H1 (cell line): Measurements from ENCODE around the gene SPOP. TPM values are rescaled to one million over a fixed set of nuclear protein-coding genes. Genes with fewer than 3 reads are reported as not detected.

Experiments
- CTCF ChIA-PET: fragments of 300-600 bp; sonication (Branson Sonifier 250); formaldehyde crosslinking; loops from one replicate; lab custom pipeline; 2021; ENCODE audit not compliant: partially characterized antibody; lab: Charles Lee
- POLR2A ChIA-PET: fragments of 300-600 bp; sonication (Branson Sonifier 250); formaldehyde crosslinking; loops from one replicate; lab custom pipeline; 2021; ENCODE audit warnings: inconsistent platforms; ENCODE audit not compliant: partially characterized antibody; lab: Charles Lee
- DNase-seq, 2 experiments: peaks; one replicate each; pipeline versions ENCODE4 v3.0.0 to v3.0.0-alpha.2; 2010 to 2022; ENCODE audit warnings: low spot score in 2 of 2, low read depth in 1 of 2, mixed read lengths in 1 of 2
- FAIRE-seq: peaks from 2 replicates; lab custom pipeline; 2011; peaks lifted over from hg19 to GRCh38; lab: Jason Lieb, UNC
- H2AFZ ChIP-seq: 2 replicates; pipeline ENCODE4 v1.8.1; 2012; ENCODE audit warnings: low read length, inconsistent platforms
- H2AK5ac ChIP-seq: 2 replicates; pipeline ENCODE4 v1.6.1; 2013; ENCODE audit warnings: low read depth, low read length
- H2BK120ac ChIP-seq: replicated peaks from 2 replicates; pipeline ENCODE3; 2013; ENCODE audit warnings: low read depth, low read length, inconsistent platforms
- H2BK12ac ChIP-seq: 2 replicates; pipeline ENCODE4 v1.6.1; 2013; ENCODE audit warnings: low read depth, low read length
- H2BK15ac ChIP-seq: 2 replicates; pipeline ENCODE4 v1.6.1; 2013; ENCODE audit warnings: low read length
- H2BK20ac ChIP-seq: 2 replicates; pipeline ENCODE4 v1.6.1; 2013; ENCODE audit warnings: low read length
- H2BK5ac ChIP-seq: 2 replicates; pipeline ENCODE4 v1.6.1; 2013; ENCODE audit warnings: low read depth, low read length
- H3K14ac ChIP-seq: 2 replicates; pipeline ENCODE4 v1.6.1; 2013; ENCODE audit warnings: inconsistent platforms; ENCODE audit not compliant: insufficient read length
- H3K18ac ChIP-seq: 2 replicates; pipeline ENCODE4 v1.6.1; 2013; ENCODE audit warnings: low read length; ENCODE audit errors: extremely low read depth
- H3K23ac ChIP-seq: 2 replicates; pipeline ENCODE4 v1.6.1; 2013; ENCODE audit warnings: inconsistent platforms; ENCODE audit not compliant: insufficient read length
- H3K23me2 ChIP-seq: 2 replicates; pipeline ENCODE4 v1.6.1; 2013; ENCODE audit warnings: low read depth, low read length
- H3K27ac ChIP-seq: 2 replicates; pipeline ENCODE4 v1.6.1; 2011; ENCODE audit warnings: low read depth, low read length, inconsistent platforms
- H3K27me3 ChIP-seq, 4 experiments: replicated peaks in 1 of 4; 1 replicate in 1 of 4; 2 replicates in 3 of 4; pipeline versions ENCODE4 v1.6.1 to v1.8.1; 2011 to 2013; ENCODE audit warnings: low read length in 3 of 4, mild to moderate bottlenecking in 3 of 4, inconsistent platforms in 2 of 4, mixed read lengths in 2 of 4, moderate library complexity in 1 of 4; ENCODE audit not compliant: control insufficient read depth in 3 of 4, insufficient read depth in 3 of 4; ENCODE audit errors: extremely low read depth in 1 of 4
- H3K36me3 ChIP-seq, 4 experiments: 2 replicates each; pipeline versions ENCODE4 v1.6.1 to v1.8.1; 2011 to 2013; ENCODE audit warnings: mild to moderate bottlenecking in 4 of 4, low read length in 3 of 4, moderate library complexity in 2 of 4, control low read depth in 1 of 4, inconsistent platforms in 1 of 4; ENCODE audit not compliant: insufficient read depth in 4 of 4, control insufficient read depth in 2 of 4
- H3K4ac ChIP-seq: replicated peaks from 2 replicates; pipeline ENCODE3; 2013; ENCODE audit warnings: low read length, low read depth, mixed read lengths, inconsistent platforms; ENCODE audit not compliant: insufficient read length
- H3K4me1 ChIP-seq, 4 experiments: replicated peaks in 1 of 4; 1 replicate in 1 of 4; 2 replicates in 3 of 4; pipeline versions ENCODE4 v1.6.1 to v1.8.1; 2011 to 2013; ENCODE audit warnings: low read length in 3 of 4, inconsistent platforms in 2 of 4, mixed read lengths in 1 of 4; ENCODE audit not compliant: insufficient read depth in 4 of 4, control insufficient read depth in 3 of 4
- H3K4me2 ChIP-seq, 2 experiments: 2 replicates each; pipeline versions ENCODE4 v1.6.1 to v1.8.1; 2011 to 2013; ENCODE audit warnings: low read depth in 2 of 2, low read length in 2 of 2, control low read depth in 1 of 2, inconsistent platforms in 1 of 2, mild to moderate bottlenecking in 1 of 2; ENCODE audit not compliant: insufficient read depth in 1 of 2
- H3K4me3 ChIP-seq, 4 experiments: fragments of 200-600, 300-600 bp in 1 of 4; sonication (generic), shearing (Covaris generic), sonication (Bioruptor Twin) in 1 of 4; 2 replicates each; pipeline versions ENCODE4 v1.5.1 to v1.8.1; 2011 to 2016; ENCODE audit warnings: low read length in 4 of 4, low read depth in 3 of 4, control low read depth in 2 of 4, inconsistent platforms in 2 of 4, mild to moderate bottlenecking in 2 of 4, mixed read lengths in 1 of 4, moderate library complexity in 1 of 4; ENCODE audit not compliant: insufficient read depth in 2 of 4; ENCODE audit errors: extremely low read depth in 1 of 4
- H3K56ac ChIP-seq: replicated peaks from 2 replicates; pipeline ENCODE3; 2013; ENCODE audit warnings: low read depth, mild to moderate bottlenecking, mixed read lengths, low read length, inconsistent platforms; ENCODE audit not compliant: insufficient read length
- H3K79me1 ChIP-seq: 2 replicates; pipeline ENCODE4 v1.6.1; 2013; ENCODE audit warnings: low read depth, low read length, control low read depth
- H3K79me2 ChIP-seq, 2 experiments: 2 replicates each; pipeline versions ENCODE4 v1.6.1 to v1.8.1; 2012 to 2013; ENCODE audit warnings: low read length in 2 of 2, mild to moderate bottlenecking in 2 of 2, inconsistent platforms in 1 of 2; ENCODE audit not compliant: insufficient read depth in 2 of 2, control insufficient read depth in 1 of 2
- H3K9ac ChIP-seq, 4 experiments: replicated peaks in 1 of 4; 1 replicate in 1 of 4; 2 replicates in 3 of 4; pipeline versions ENCODE4 v1.6.1 to v1.8.1; 2011 to 2013; ENCODE audit warnings: low read depth in 3 of 4, low read length in 3 of 4, control low read depth in 2 of 4, mild to moderate bottlenecking in 2 of 4, moderate library complexity in 2 of 4, inconsistent platforms in 1 of 4; ENCODE audit errors: extremely low read depth in 1 of 4
- H3K9me3 ChIP-seq, 2 experiments: 2 replicates each; pipeline versions ENCODE4 v1.6.1 to v1.8.1; 2012 to 2013; ENCODE audit warnings: mild to moderate bottlenecking in 2 of 2, moderate library complexity in 2 of 2, control low read depth in 1 of 2, inconsistent platforms in 1 of 2, low read depth in 1 of 2, low read length in 1 of 2, mixed read lengths in 1 of 2; ENCODE audit not compliant: insufficient read depth in 2 of 2
- H4K20me1 ChIP-seq, 2 experiments: replicated peaks in 1 of 2; 2 replicates each; pipeline versions ENCODE3 to v1.8.1; 2011 to 2013; ENCODE audit warnings: inconsistent platforms in 2 of 2, low read length in 2 of 2, mild to moderate bottlenecking in 1 of 2; ENCODE audit not compliant: insufficient read depth in 2 of 2, control insufficient read depth in 1 of 2
- H4K5ac ChIP-seq: 2 replicates; pipeline ENCODE4 v1.6.1; 2013; ENCODE audit warnings: low read length, low read depth, mixed read lengths, inconsistent platforms; ENCODE audit not compliant: insufficient read length
- H4K8ac ChIP-seq: 2 replicates; pipeline ENCODE4 v1.8.0; 2013; ENCODE audit warnings: mild to moderate bottlenecking, moderate library complexity, low read length, inconsistent platforms; ENCODE audit not compliant: insufficient read depth; ENCODE audit errors: extremely low read depth
- H4K91ac ChIP-seq: replicated peaks from 2 replicates; pipeline ENCODE3; 2013; ENCODE audit warnings: low read length, mixed read lengths, inconsistent platforms; ENCODE audit not compliant: insufficient read length
- BRCA1 ChIP-seq: IDR thresholded peaks from 2 replicates; pipeline ENCODE4 v1.6.1; 2012; ENCODE audit warnings: low read depth, low read length, improper control_type of control experiment
- WGBS, 2 experiments: shearing (Covaris generic) in 1 of 2; methylation state at CpG; one replicate each; pipeline versions ENCODE4 v1.1.6 to v1.1.7; 2013 to 2015; ENCODE audit warnings: low lambda C conversion rate in 2 of 2, mixed read lengths in 2 of 2, inconsistent platforms in 1 of 2, low coverage in 1 of 2, missing lambda C conversion rate in 1 of 2; ENCODE audit not compliant: insufficient replicate concordance in 2 of 2, insufficient coverage in 1 of 2, insufficient read length in 1 of 2; ENCODE audit errors: extremely low coverage in 1 of 2, missing lambda C conversion rate in 1 of 2; 5-methylcytosine and 5-hydroxymethylcytosine counted together
- polyA plus RNA-seq, 7 experiments: library from polyadenylated mRNA; depleted of rRNA in 3 of 7; stranded (reverse) in 5 of 7; unstranded in 2 of 7; fragments of >200 nt in 5 of 7; fragments of 200-250 nt in 2 of 7; gene quantifications; 1 replicate in 5 of 7; 2 replicates in 1 of 7; 4 replicates in 1 of 7; pipeline versions ENCODE4 v1.2.1 to v1.2.3, GENCODE V29; 2011 to 2013; ENCODE audit warnings: missing spikeins in 2 of 7, mixed read lengths in 2 of 7
- total RNA-seq: library from RNA; stranded (reverse); fragmentation: NEBNext Ultra II Directional; extraction: Animal tissue kit (Norgen Biotek cat#: 25700); gene quantifications from 2 replicates; pipeline ENCODE4 v1.2.1, GENCODE V29; 2021

Gene SPOP
- total and polyA plus RNA-seq, 2 of the 8 experiments (the other 6 are each of a cell fraction or from before 2014, with no cell fraction given) = 13.3 to 25.6 TPM

GRCh38 chr17:49637739-49638138 lies 40.2 kb downstream of the SPOP start:
- no peak overlapping the region for H3K9ac ChIP-seq
- H3K79me1 ChIP-seq = no peaks in the 10 kb centered on the region
- H3K79me2 ChIP-seq = peaks cover 0 to 34% of the 10 kb centered on the region in 2 experiments; a peak in 2 of 4 replicates
- no peak overlapping the region for H3K23ac ChIP-seq
- H2BK20ac ChIP-seq = no peak overlapping the region
- H3K27me3 ChIP-seq = no peaks in the 10 kb centered on the region
- no peak overlapping the region for H4K5ac ChIP-seq
- H4K8ac ChIP-seq = no peak overlapping the region
- H3K36me3 ChIP-seq = peaks cover 0 to 4% (median 0%) of the 10 kb centered on the region in 4 experiments; a peak in 1 of 8 replicates
- H2BK15ac ChIP-seq = no peak overlapping the region
- H3K9me3 ChIP-seq = no peaks in the 10 kb centered on the region
- no peak overlapping the region for H2BK12ac ChIP-seq
- WGBS, 2 experiments = 71% methylated on average over 1 of the region's 1 CpG; no CpG with 5 or more reads in 1 of the 2 experiments
- peaks cover 0 to 2% of the 10 kb centered on the region in 2 experiments for H4K20me1 ChIP-seq
- no peak overlapping the region for H3K56ac ChIP-seq
- no peak overlapping the region for H2BK5ac ChIP-seq
- no peak overlapping the region for H3K14ac ChIP-seq
- H3K27ac ChIP-seq = no peak overlapping the region
- no peak overlapping the region for H3K4me2 ChIP-seq
- H3K18ac ChIP-seq = no peak overlapping the region
- POLR2A ChIA-PET = interaction anchor here (1.0 kb wide), 1 partner anchor 15 kb away, joined by 3 read pairs; no protein-coding TSS in a partner anchor
- no peak overlapping the region for H2AK5ac ChIP-seq
- no peak for FAIRE-seq
- no peak for TF ChIP-seq BRCA1
- TF ChIP-seq, all 59 proteins: peak for 0
- Histone ChIP-seq H3K4me1 (peaks cover 0 to 8% (median 3%) of the 10 kb centered on the region in 4 experiments; a peak in 3 of 7 replicates), H3K23me2 (0 out of 2 replicates have a peak, but pooled peaks cover 2% of the 10 kb centered on the region), H3K4me3 (no peak overlapping the region), H2BK120ac (no peak overlapping the region), H2AFZ (no peak overlapping the region), H3K4ac (no peak overlapping the region), H4K91ac (no peak overlapping the region)
- no peak for DNase-seq
- CTCF ChIA-PET = interaction anchor here (0.6 to 1.9 kb wide), 4 partner anchors 9 to 214 kb away, joined by 3 to 6 read pairs (median 4); no protein-coding TSS in a partner anchor
